C4-2B (cell line): Measurements from ENCODE around the gene TOR3A.

Experiments
- H3K27ac ChIP-seq: fragments of 450-650 bp; 2 replicates; pipeline ENCODE4 v1.5.1; 2017
- CTCF ChIP-seq: fragments of 450-650 bp; conservative IDR thresholded peaks from 2 replicates; pipeline ENCODE4 v1.5.1; 2017; ENCODE audit warnings: mild to moderate bottlenecking
- ZFX ChIP-seq: fragments of 450-650 bp; IDR thresholded peaks from 2 replicates; pipeline ENCODE4 v1.6.1; 2017

TOR3A gene

GRCh38 chr1:179090923-179091322 lies 9.1 kb downstream of the TOR3A start:
- TF ChIP-seq ZFX (no peak), CTCF (no peak)
- no peak overlapping the region for H3K27ac ChIP-seq

- H3K27ac ChIP-seq, result no peak overlapping the region
- no peak for TF ChIP-seq ZFX
- TF ChIP-seq CTCF, result no peak
Measured at GRCh38 chr1:179091691-179092165, 9.9 kb downstream of the TOR3A start.

- no peak for TF ChIP-seq ZFX
- TF ChIP-seq CTCF, result no peak
Measured at GRCh38 chr1:179092896-179093461, 11.1 kb downstream of the TOR3A start.

GRCh38 chr1:179094818-179095217 lies 12.9 kb downstream of the TOR3A start:
- TF ChIP-seq CTCF, result no peak
- no peak for TF ChIP-seq ZFX
- H3K27ac ChIP-seq, result no peak overlapping the region

More at GRCh38 chr1:179092896-179093461, 11.1 kb downstream of the TOR3A start:
- H3K27ac ChIP-seq, result no peak overlapping the region

- H3K27ac ChIP-seq, result no peak overlapping the region
- no peak for TF ChIP-seq CTCF
- no peak for TF ChIP-seq ZFX
Measured at GRCh38 chr1:179095377-179095776, 13.5 kb downstream of the TOR3A start.

- no peak overlapping the region for H3K27ac ChIP-seq
- no peak for TF ChIP-seq ZFX
- no peak for TF ChIP-seq CTCF
Measured at GRCh38 chr1:179095924-179096323, 14.1 kb downstream of the TOR3A start.

- TF ChIP-seq CTCF (no peak), ZFX (no peak)
- H3K27ac ChIP-seq, result no peak overlapping the region
Measured at GRCh38 chr1:179099891-179100290, 18.0 kb downstream of the TOR3A start.
